Left lung (tissue), 10 donors: ENCODE measurements around the gene RESP18. TPM values are rescaled to one million over a fixed set of nuclear protein-coding genes. Genes with fewer than 3 reads are reported as not detected.
A peak's percentile ranks its signal among the peaks of the same experiment; 100 is the strongest.
"Not testable (repeated sequence)": the region's sequence is repeated elsewhere in the genome, so short reads cannot be mapped to it uniquely, and the experiment has no call there.

Experiments used
- ATAC-seq: fragments of 200-7000 bp; cut with Tn5 transposase; one replicate; pipeline ENCODE4 v1.9.1; 2020; ENCODE audit warnings: moderate library complexity
- DNase-seq, 4 donors: peaks; one replicate each; pipeline ENCODE4 v3.0.0-alpha.2; 2013 to 2020
- H3K27ac ChIP-seq, 2 donors: fragments of 200-600 bp; sonication (generic) in 1 of 2; one replicate each; pipeline versions ENCODE4 v1.5.0 to v1.8.0; 2020 to 2021
- H3K27me3 ChIP-seq, 2 donors: fragments of 200-600 bp; sonication (generic) in 1 of 2; one replicate each; pipeline versions ENCODE4 v1.5.0 to v1.8.0; 2020 to 2021
- H3K36me3 ChIP-seq, 2 donors: fragments of 200-600 bp; sonication (generic) in 1 of 2; one replicate each; pipeline versions ENCODE4 v1.5.0 to v1.8.0; 2020 to 2021
- H3K4me1 ChIP-seq, 2 donors: fragments of 200-600 bp; one replicate each; pipeline ENCODE4 v1.8.0; 2021
- H3K4me3 ChIP-seq, 2 donors: fragments of 200-600 bp; sonication (generic) in 1 of 2; one replicate each; pipeline versions ENCODE4 v1.5.0 to v1.8.0; 2020 to 2021; ENCODE audit warnings: mild to moderate bottlenecking in 1 of 2
- H3K9me3 ChIP-seq, 2 donors: fragments of 200-600 bp; sonication (generic) in 1 of 2; one replicate each; pipeline versions ENCODE4 v1.5.0 to v1.8.0; 2020 to 2021
- intact Hi-C, 2 donors: fragments of 100-400 bp; cut with DNase I; formaldehyde crosslinking; loops; one replicate each; pipeline versions ENCODE4 v1.11.2 to v1.14.2; 2022
- polyA plus RNA-seq, 6 donors: library from polyadenylated mRNA; unstranded; fragments of 120-200 nt; gene quantifications; one replicate each; pipeline ENCODE4 v1.2.1, GENCODE V29; 2013; ENCODE audit not compliant: insufficient read length in 6 of 6
- total RNA-seq, 2 donors: library from RNA; stranded (reverse); fragmentation: NEBNext Ultra II Directional; extraction: Animal tissue kit (Norgen Biotek cat#: 25700); gene quantifications; one replicate each; pipeline ENCODE4 v1.2.1, GENCODE V29; 2021
- TF ChIP-seq, protein P1 (sequence below), 2 donors: fragments of 200-600 bp; sonication (generic) in 1 of 2; IDR thresholded peaks; one replicate each; pipeline versions ENCODE4 v1.5.0 to v1.8.0; 2021; ENCODE audit warnings: antibody characterized with exemption in 2 of 2
- donor health status: DM: no; HTN: yes; CAD: no.
- donor health status: DM: no; HTN: no; CAD: no.

RESP18 gene
- total and polyA plus RNA-seq, 8 donors: not detected

DNA sequence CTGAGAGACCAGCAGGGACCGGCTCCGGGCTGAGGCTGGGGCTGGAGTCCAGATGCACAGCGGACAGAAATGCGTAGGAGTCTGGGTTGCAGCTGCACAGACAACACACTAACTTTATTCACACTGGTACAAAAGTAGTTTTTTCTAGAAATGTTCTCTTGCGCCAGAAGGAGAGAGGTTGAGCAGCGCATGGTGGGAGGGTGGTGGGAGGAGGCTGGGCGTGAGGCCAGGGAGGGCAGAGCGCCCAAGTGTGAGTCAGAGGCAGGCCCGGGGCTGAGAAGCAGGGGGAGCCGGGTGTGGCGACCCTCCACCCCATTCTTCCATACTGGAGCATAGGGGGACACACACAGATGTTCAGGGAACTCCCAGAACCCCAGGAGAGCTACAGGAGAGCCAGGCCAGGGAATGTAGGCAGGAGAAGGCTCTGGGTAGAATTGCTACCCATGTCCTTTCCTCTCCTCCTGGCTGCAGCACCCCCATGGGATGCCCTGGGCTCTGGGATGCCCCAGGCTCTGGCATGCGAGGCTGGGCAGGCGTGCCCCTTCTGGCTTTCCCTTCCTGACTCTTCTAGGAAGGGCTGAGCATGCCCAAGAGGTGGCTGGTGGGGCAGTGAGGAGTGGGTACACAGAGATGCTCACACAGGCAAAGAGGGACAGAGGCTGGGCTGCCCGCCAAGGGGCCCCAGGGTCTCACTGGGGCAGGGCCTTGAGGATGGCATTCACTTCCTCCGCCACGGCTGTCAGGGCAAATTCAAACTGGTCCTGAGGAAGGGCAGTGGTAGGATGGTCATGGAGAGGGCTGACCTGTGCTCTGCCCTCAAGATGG, 42.8 kb downstream of the RESP18 start:
- Histone ChIP-seq H3K4me3 (no peak overlapping the region), H3K27ac (peak overlapping the region in 1 of 2 donors; percentile 44), H3K27me3 (peaks cover 0 to 5% of the 10 kb centered on the region in 2 donors), H3K9me3 (no peaks in the 10 kb centered on the region), H3K4me1 (peaks cover 0 to 7% of the 10 kb centered on the region in 2 donors), H3K36me3 (peaks cover 0 to 21% of the 10 kb centered on the region in 2 donors)
- peak in 3 of 4 donors; percentile 39 to 82 (median 46) for DNase-seq
- peak; percentile 54 for ATAC-seq
- intact Hi-C loops: loop anchor here in 1 of 2 donors (10.0 kb wide), 1 partner anchor 125 kb away; the partner anchor contains the start of gene NHEJ1
- TF ChIP-seq, protein P1, sequence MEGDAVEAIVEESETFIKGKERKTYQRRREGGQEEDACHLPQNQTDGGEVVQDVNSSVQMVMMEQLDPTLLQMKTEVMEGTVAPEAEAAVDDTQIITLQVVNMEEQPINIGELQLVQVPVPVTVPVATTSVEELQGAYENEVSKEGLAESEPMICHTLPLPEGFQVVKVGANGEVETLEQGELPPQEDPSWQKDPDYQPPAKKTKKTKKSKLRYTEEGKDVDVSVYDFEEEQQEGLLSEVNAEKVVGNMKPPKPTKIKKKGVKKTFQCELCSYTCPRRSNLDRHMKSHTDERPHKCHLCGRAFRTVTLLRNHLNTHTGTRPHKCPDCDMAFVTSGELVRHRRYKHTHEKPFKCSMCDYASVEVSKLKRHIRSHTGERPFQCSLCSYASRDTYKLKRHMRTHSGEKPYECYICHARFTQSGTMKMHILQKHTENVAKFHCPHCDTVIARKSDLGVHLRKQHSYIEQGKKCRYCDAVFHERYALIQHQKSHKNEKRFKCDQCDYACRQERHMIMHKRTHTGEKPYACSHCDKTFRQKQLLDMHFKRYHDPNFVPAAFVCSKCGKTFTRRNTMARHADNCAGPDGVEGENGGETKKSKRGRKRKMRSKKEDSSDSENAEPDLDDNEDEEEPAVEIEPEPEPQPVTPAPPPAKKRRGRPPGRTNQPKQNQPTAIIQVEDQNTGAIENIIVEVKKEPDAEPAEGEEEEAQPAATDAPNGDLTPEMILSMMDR (IDR thresholded peaks at IDR 0.05): no peak

DNA sequence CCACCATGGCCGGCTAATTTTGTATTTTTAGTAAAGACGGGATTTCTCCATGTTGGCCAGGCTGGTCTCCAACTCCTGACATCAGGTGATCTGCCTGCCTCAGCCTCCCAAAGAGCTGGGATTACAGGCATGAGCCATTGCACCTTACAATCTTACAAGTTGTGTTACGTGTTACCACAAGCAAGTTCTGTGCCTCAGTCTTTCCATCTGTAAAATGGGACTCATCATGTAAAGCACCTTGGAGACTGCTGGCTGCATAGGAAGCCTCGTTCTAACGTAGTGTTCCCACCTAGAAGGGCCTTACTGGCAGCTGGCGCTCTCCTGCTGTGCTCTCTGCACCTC, 43.4 kb downstream of the RESP18 start:
- H3K27me3 ChIP-seq: peaks cover 0 to 4% of the 10 kb centered on the region in 2 donors
- H3K36me3 ChIP-seq: peaks cover 0 to 27% of the 10 kb centered on the region in 2 donors
- no peak overlapping the region for H3K4me3 ChIP-seq
- ATAC-seq (no peak), DNase-seq (no peak)
- peaks cover 0 to 3% of the 10 kb centered on the region in 2 donors for H3K4me1 ChIP-seq
- TF ChIP-seq, protein P1 (IDR thresholded peaks at IDR 0.05): no peak
- intact Hi-C loops: no loop called here
- H3K27ac ChIP-seq: peak overlapping the region in 1 of 2 donors; percentile 44
- no peaks in the 10 kb centered on the region for H3K9me3 ChIP-seq

DNA sequence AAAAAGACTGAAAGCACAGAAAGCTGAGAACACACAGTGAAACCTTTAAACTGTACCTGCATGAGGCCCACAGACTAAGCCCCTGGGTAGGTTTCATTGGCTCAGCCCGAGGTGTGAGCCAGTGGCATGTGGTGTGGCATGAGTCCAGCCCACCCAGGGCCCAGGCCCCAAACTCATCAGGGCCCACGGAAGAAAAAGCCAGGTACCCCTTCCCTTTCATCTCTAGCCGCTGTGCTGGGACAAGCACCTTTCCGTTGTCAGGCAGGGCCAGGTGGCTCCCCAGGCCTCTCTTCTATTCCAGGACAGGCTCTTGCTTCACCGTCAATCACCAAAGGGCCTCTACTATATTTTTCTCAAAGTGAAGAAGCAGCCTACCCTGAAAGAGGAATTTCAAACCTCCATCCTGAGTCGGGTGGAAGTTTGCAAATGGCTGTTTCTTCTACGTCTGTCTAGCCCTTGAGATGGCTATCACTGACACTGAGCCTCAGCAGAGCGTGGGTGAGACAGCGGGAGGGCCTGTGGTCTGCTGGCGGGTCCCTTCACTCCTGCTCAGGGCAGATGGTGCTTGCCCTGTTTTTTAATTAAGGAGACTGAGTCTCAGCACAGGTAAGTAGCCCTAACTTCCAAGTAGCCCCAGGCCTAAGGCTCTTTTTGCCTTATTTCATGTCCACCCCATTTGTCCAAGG, 44.8 kb downstream of the RESP18 start:
- intact Hi-C loops: no loop called here
- DNase-seq: no peak
- no peak overlapping the region for H3K27ac ChIP-seq

DNA sequence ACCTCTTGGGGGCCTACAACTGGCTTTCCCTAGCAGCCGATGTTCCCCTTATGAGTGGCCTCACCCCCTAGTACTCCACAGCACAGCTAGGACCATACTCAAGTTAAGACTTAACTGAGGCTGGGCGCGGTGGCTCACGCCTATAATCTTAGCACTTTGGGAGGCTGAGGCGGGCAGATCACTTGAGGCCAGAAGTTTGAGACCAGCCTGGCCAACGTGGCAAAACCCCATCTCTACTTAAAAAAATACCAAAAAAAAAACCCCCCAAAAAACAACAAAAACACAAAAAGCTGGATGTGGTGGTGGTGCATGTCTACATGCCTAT, 45.5 kb downstream of the RESP18 start:
- DNase-seq, H3K27me3 ChIP-seq, ATAC-seq, H3K27ac ChIP-seq, H3K4me1 ChIP-seq, H3K4me3 ChIP-seq, H3K9me3 ChIP-seq, intact Hi-C loops: not testable (repeated sequence)
- H3K36me3 ChIP-seq: peaks cover 0 to 48% of the 10 kb centered on the region in 2 donors

More for the DNA sequence above, 44.8 kb downstream of the RESP18 start:
- H3K27me3 ChIP-seq: no peaks in the 10 kb centered on the region
- H3K36me3 ChIP-seq: peaks cover 0 to 41% of the 10 kb centered on the region in 2 donors
- H3K4me1 ChIP-seq: no peaks in the 10 kb centered on the region
- no peak for ATAC-seq
- H3K9me3 ChIP-seq: no peaks in the 10 kb centered on the region
- no peak overlapping the region for H3K4me3 ChIP-seq
- TF ChIP-seq, protein P1 (IDR thresholded peaks at IDR 0.05): no peak

DNA sequence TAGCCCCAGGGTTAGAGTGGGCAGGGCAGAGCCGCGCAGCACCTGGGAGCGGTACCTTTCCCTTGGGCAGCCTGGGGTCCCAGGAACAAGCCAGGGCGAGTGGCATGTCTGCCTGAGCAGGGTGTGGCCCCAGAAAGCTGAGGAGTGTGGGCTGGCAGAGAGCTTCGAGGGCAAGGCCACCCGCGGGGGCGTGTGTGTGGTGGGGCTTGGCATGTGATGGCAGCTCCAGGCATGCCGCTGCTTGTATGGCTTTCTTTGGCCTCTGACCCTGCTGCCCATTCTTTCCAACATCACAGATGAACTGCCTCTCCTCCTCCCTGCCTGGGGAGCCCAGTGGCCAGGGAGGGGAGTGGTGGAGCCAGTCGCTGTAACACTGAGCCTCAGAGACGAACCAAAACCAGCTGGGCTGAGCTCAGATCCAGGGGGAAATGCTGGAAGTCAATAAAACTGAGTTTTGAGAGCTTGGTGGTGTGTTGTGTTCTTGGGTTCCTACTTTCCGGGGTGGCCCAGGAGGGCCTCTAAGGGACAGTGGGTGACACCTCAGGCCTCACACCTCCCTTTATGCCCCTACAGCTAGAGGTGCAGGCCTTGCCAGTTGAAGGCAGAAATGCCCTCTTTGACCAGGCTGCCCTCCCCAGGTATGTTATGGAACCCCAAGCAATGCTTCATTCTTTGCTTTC, 46.0 kb downstream of the RESP18 start:
- intact Hi-C loops: no loop called here
- Histone ChIP-seq H3K36me3 (peaks cover 0 to 53% of the 10 kb centered on the region in 2 donors), H3K27me3 (no peaks in the 10 kb centered on the region), H3K27ac (no peak overlapping the region), H3K4me1 (no peaks in the 10 kb centered on the region), H3K9me3 (no peaks in the 10 kb centered on the region), H3K4me3 (no peak overlapping the region)
- TF ChIP-seq, protein P1 (IDR thresholded peaks at IDR 0.05): no peak
- ATAC-seq (no peak), DNase-seq (no peak)
